ENCODE measurements around the gene XCR1.

The XCR1 gene

DNA sequence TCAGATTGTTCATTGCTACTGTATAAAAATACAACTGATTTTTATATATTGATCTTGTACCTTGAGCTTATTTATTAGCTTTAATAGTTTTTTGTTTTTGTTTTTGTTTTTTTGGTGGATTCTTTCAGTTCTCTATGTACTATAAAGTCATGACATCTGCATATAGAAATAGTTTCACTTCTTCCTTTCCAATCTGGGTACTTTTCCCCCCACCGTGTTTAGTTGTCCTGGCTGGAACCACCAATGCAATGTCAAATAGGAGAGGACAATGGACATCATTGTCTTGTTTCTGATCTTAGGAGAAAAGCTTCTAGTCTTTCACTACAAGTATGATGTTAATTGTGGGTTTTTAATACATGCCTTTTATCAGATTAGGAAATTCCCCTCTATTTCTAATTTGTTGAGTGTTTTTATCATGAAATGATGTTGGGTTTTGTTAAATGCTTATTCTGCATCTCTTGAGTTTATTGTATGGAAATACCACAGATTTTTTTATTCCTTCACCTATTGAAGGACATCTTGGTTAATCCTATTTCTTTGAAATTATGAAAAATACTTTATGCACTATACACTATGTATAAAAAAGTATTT is 2.8 kb upstream of the XCR1 start:
- Mint-ChIP-seq H3K9me3 (peaks cover 27% of the 10 kb centered on the region), H3K27me3 (ENCODE audit: low read depth) (peaks cover 7% of the 10 kb centered on the region), H3K27ac (no peak overlapping the region), H3K4me3 (no peak overlapping the region), H3K36me3 (ENCODE audit: low read depth) (peaks cover 5% of the 10 kb centered on the region), H3K4me1 (ENCODE audit: low read depth) (peaks cover 3% of the 10 kb centered on the region)
- DNase-seq (ENCODE audit: low spot score) = no peak

GRCh38 chr3:46027736-46028397 is 584 bp upstream of the XCR1 start:
- Mint-ChIP-seq H3K9me3 (peaks cover 27% of the 10 kb centered on the region), H3K36me3 (ENCODE audit: low read depth) (peaks cover 5% of the 10 kb centered on the region), H3K4me3 (no peak overlapping the region), H3K27me3 (ENCODE audit: low read depth) (peaks cover 6% of the 10 kb centered on the region), H3K27ac (no peak overlapping the region), H3K4me1 (ENCODE audit: low read depth) (peaks cover 3% of the 10 kb centered on the region)
- no peak for DNase-seq (ENCODE audit: low spot score)

DNA sequence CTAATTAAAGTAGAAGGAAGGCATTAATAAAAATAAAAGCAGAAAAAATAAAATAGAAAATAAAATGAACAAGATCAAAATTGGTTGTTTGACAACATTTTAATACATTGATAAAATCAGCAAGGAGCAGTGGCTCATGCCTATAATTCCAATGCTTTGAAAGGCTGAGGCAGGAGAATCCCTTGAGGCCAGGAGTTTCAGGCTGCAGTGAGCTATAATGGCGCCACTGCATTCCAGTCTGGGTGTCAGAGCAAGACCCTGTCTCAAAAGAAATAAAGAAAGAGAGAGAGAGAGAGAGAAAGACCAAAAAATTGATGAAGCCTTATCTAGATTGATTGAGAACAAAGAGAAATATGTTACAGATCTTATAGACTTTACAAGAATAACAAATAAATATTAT is 2.1 kb downstream of the XCR1 start:
- Mint-ChIP-seq H3K4me3 (no peak overlapping the region), H3K4me1 (ENCODE audit: low read depth) (peaks cover 3% of the 10 kb centered on the region), H3K36me3 (ENCODE audit: low read depth) (peaks cover 5% of the 10 kb centered on the region), H3K27ac (no peak overlapping the region), H3K27me3 (ENCODE audit: low read depth) (peaks cover 9% of the 10 kb centered on the region), H3K9me3 (peaks cover 23% of the 10 kb centered on the region)
- DNase-seq (ENCODE audit: low spot score) = no peak

GRCh38 chr3:46024131-46024530 is 3.2 kb downstream of the XCR1 start:
- H3K27me3 Mint-ChIP-seq (ENCODE audit: low read depth) = peaks cover 9% of the 10 kb centered on the region
- peaks cover 4% of the 10 kb centered on the region for H3K4me1 Mint-ChIP-seq (ENCODE audit: low read depth)
- peaks cover 5% of the 10 kb centered on the region for H3K36me3 Mint-ChIP-seq (ENCODE audit: low read depth)
- H3K27ac Mint-ChIP-seq = no peak overlapping the region
- no peak overlapping the region for H3K4me3 Mint-ChIP-seq
- DNase-seq (ENCODE audit: low spot score) = no peak
- peaks cover 13% of the 10 kb centered on the region for H3K9me3 Mint-ChIP-seq

DNA sequence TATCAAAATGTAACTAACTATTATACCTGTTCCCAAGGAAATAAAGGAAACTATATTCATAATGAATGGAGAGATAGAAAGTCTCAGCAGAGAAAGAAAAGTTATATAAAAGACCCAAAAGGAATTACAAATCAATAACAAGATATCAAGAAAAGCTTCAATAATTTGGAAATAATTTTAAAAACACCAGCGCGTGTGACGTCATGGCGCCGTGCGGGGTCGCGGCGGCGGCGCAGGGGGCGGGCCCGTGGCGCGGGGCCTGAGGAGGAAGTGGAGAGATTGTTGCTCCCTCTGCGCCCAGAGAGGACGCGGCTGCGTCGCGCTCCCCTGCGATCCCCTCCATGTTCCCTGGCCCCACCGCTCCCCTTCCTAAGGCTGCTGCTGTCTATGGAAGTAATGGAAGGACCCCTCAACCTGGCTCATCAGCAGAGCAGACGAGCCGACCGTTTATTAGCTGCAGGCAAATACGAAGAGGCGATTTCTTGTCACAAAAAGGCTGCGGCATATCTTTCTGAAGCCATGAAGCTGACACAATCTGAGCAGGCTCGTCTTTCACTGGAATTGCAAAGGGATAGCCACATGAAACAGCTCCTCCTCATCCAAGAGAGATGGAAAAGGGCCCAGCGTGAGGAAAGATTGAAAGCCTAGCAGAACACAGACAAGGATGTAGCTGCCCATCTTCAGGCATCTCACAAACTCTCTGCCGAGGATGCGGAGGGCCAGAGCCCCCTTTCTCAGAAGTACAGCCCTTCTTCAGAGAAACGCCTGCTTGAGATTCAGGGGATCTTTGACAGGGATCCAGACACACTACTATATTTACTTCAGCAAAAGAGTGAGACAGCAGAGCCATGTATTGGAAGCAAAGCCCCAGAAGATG is 4.1 kb downstream of the XCR1 start:
- Mint-ChIP-seq H3K27ac (no peak overlapping the region), H3K4me3 (no peak overlapping the region), H3K27me3 (ENCODE audit: low read depth) (peaks cover 9% of the 10 kb centered on the region), H3K36me3 (ENCODE audit: low read depth) (peaks cover 5% of the 10 kb centered on the region), H3K4me1 (ENCODE audit: low read depth) (peaks cover 4% of the 10 kb centered on the region), H3K9me3 (peaks cover 6% of the 10 kb centered on the region)
- no peak for DNase-seq (ENCODE audit: low spot score)

DNA sequence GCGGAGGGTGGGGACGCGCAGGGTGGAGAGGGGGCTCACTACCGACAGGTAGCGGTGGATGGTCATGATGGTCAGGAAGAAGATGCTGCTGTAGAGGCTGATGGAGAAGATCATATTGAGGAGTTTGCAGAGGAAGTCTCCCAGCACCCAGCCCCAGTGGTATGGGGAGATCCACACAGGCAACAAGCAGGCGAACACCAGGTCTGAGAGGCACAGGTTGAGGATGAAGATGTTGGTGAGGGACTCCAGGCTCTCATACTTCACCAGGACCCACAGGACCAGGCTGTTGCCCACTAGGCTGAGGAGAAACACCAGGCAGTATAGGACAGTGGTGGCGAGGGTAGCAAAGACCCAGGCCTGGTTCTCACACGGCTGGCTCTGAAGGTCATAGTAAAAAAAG is 5.8 kb downstream of the XCR1 start:
- DNase-seq (ENCODE audit: low spot score) = no peak
- no peaks in the 10 kb centered on the region for H3K36me3 Mint-ChIP-seq (ENCODE audit: low read depth)
- H3K9me3 Mint-ChIP-seq = no peaks in the 10 kb centered on the region
- H3K4me3 Mint-ChIP-seq = no peak overlapping the region
- H3K27me3 Mint-ChIP-seq (ENCODE audit: low read depth) = peaks cover 9% of the 10 kb centered on the region
- H3K4me1 Mint-ChIP-seq (ENCODE audit: low read depth) = peaks cover 5% of the 10 kb centered on the region
- H3K27ac Mint-ChIP-seq = no peak overlapping the region

DNA sequence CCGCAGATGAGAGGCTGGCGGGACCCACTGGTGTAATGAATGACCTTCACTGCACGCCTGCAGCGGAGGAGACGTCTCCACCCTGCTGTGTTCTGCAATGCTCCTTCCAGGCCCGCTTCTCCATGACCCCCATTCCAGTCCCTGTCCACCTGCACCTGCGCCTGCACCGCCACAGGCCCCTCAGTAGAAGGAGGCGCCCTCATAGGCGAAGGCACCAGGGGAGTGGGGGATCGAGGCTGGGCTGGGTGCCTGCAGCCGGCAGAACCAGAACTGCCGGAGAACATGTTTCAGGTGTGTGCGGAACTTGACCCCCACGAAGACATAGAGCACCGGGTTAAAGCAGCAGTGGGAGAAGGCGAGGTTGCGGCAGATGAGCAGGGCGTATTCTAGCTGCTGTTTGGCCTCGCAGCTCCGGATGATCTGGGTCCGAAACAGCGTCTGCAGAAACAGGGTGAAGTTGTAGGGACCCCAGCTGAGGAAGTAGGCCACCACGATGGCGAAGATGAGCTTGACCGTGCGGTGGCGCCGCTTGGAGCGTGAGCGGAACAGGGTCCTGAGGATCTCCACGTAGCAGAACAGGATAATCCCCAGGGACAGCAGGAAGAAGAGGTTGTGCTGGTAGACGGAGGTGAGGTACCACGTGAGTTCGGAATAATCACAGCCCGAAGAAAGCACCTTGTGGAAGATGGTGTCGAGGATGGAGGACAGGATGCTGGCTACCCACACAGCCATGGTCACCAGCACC is 6.3 kb downstream of the XCR1 start:
- Mint-ChIP-seq H3K27me3 (ENCODE audit: low read depth) (peaks cover 9% of the 10 kb centered on the region), H3K36me3 (ENCODE audit: low read depth) (no peaks in the 10 kb centered on the region), H3K4me1 (ENCODE audit: low read depth) (peaks cover 5% of the 10 kb centered on the region), H3K27ac (no peak overlapping the region), H3K4me3 (no peak overlapping the region), H3K9me3 (no peaks in the 10 kb centered on the region)
- DNase-seq (ENCODE audit: low spot score) = peak; percentile 0

- no peaks in the 10 kb centered on the region for H3K9me3 Mint-ChIP-seq
- H3K27ac Mint-ChIP-seq = no peak overlapping the region
- peak; percentile 73 for DNase-seq (ENCODE audit: low spot score)
- H3K4me3 Mint-ChIP-seq = no peak overlapping the region
- H3K36me3 Mint-ChIP-seq (ENCODE audit: low read depth) = no peaks in the 10 kb centered on the region
- peaks cover 5% of the 10 kb centered on the region for H3K4me1 Mint-ChIP-seq (ENCODE audit: low read depth)
- H3K27me3 Mint-ChIP-seq (ENCODE audit: low read depth) = peaks cover 9% of the 10 kb centered on the region
These were observed 7.6 kb downstream of the XCR1 start for GRCh38 chr3:46019707-46020106.

DNA sequence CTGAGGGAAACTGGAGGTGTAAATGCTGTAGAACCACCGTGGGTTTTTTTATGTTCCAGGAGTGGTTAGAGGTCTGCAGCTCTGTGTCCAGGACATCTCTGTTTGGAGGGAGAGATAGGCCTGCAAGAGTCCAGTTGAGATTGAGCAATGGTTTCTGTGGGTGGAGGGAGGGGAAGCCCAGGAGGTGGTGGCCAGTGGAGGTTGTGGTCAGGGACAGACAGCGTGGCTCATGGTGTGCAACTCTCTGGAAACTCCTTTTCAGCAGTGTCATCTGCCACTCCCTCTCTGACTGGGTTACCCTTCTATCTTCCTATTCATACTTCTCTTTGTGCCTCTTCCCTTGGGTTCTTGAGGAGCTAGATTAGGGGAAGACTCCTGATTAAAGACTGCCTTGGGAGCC is 9.6 kb downstream of the XCR1 start:
- no peaks in the 10 kb centered on the region for H3K36me3 Mint-ChIP-seq (ENCODE audit: low read depth)
- H3K27ac Mint-ChIP-seq = no peak overlapping the region
- peak; percentile 53 for DNase-seq (ENCODE audit: low spot score)
- H3K9me3 Mint-ChIP-seq = no peaks in the 10 kb centered on the region
- H3K27me3 Mint-ChIP-seq (ENCODE audit: low read depth) = peaks cover 6% of the 10 kb centered on the region
- H3K4me1 Mint-ChIP-seq (ENCODE audit: low read depth) = peaks cover 9% of the 10 kb centered on the region
- no peak overlapping the region for H3K4me3 Mint-ChIP-seq

- Mint-ChIP-seq H3K27me3 (ENCODE audit: low read depth) (peaks cover 2% of the 10 kb centered on the region), H3K4me3 (no peak overlapping the region), H3K9me3 (peaks cover 5% of the 10 kb centered on the region), H3K27ac (no peak overlapping the region), H3K36me3 (ENCODE audit: low read depth) (no peaks in the 10 kb centered on the region), H3K4me1 (ENCODE audit: low read depth) (peaks cover 17% of the 10 kb centered on the region)
- no peak for DNase-seq (ENCODE audit: low spot score)
These were observed 13.8 kb downstream of the XCR1 start for GRCh38 chr3:46013316-46014094.

DNA sequence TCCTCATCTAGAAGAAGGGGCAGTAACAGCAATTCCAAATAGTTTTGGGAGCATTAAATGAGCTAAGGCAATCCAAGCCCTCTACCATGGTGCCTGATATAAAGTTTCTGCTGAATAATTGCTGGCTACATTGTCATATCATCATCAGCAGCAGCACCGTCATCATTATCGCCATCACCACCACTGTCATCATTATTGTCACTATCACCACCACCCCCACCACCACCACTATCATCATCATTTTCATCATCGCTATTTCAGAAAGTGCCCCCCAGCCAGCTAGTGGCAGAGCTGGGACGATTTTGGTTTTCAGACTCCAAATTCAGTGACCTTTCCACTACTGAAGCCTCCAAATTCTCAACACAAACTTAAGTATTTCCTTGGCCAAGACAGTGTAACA is 15.0 kb downstream of the XCR1 start:
- Mint-ChIP-seq H3K27me3 (ENCODE audit: low read depth) (peaks cover 2% of the 10 kb centered on the region), H3K36me3 (ENCODE audit: low read depth) (no peaks in the 10 kb centered on the region), H3K27ac (no peak overlapping the region), H3K4me3 (no peak overlapping the region), H3K9me3 (peaks cover 5% of the 10 kb centered on the region), H3K4me1 (ENCODE audit: low read depth) (peaks cover 15% of the 10 kb centered on the region)
- DNase-seq (ENCODE audit: low spot score) = no peak

- Mint-ChIP-seq H3K27ac (peak overlapping the region; percentile 2), H3K36me3 (ENCODE audit: low read depth) (no peaks in the 10 kb centered on the region), H3K4me1 (ENCODE audit: low read depth) (peaks cover 15% of the 10 kb centered on the region), H3K4me3 (no peak overlapping the region), H3K9me3 (peaks cover 5% of the 10 kb centered on the region), H3K27me3 (ENCODE audit: low read depth) (peaks cover 5% of the 10 kb centered on the region)
- no peak for DNase-seq (ENCODE audit: low spot score)
These were observed 16.7 kb downstream of the XCR1 start for GRCh38 chr3:46010519-46011113.

- H3K4me3 Mint-ChIP-seq = no peak overlapping the region
- peaks cover 5% of the 10 kb centered on the region for H3K9me3 Mint-ChIP-seq
- DNase-seq (ENCODE audit: low spot score) = no peak
- peaks cover 12% of the 10 kb centered on the region for H3K4me1 Mint-ChIP-seq (ENCODE audit: low read depth)
- no peak overlapping the region for H3K27ac Mint-ChIP-seq
- peaks cover 3% of the 10 kb centered on the region for H3K27me3 Mint-ChIP-seq (ENCODE audit: low read depth)
- H3K36me3 Mint-ChIP-seq (ENCODE audit: low read depth) = no peaks in the 10 kb centered on the region
These were observed 19.2 kb downstream of the XCR1 start for GRCh38 chr3:46008058-46008457.
